ENCODE measurements around the gene PACRGL. TPM values are rescaled to one million over a fixed set of nuclear protein-coding genes. Genes with fewer than 3 reads are reported as not detected.

The PACRGL gene
- total RNA-seq, 1 donor from 2014 or later, result 15.2 TPM

GRCh38 chr4:20687864-20688263 is 12.4 kb upstream of the PACRGL start:
- H3K36me3 ChIP-seq, result no peaks in the 10 kb centered on the region
- H3K9me3 ChIP-seq, result no peaks in the 10 kb centered on the region
- ATAC-seq, result no peak
- no peak for TF ChIP-seq CTCF (IDR thresholded peaks at IDR 0.05)
- no peaks in the 10 kb centered on the region for H3K27me3 ChIP-seq (ENCODE audit: low read depth)
- DNase-seq, result no peak
- H3K4me3 ChIP-seq, result no peak overlapping the region
- H3K27ac ChIP-seq, result no peak overlapping the region
- intact Hi-C loops (cut with DNase I), result loop anchor here (10.0 kb wide), 1 partner anchor 263 kb away; no protein-coding TSS in a partner anchor
- H3K4me1 ChIP-seq, result no peaks in the 10 kb centered on the region

- TF ChIP-seq CTCF (IDR thresholded peaks at IDR 0.05), result no peak
- no peak overlapping the region for H3K27ac ChIP-seq
- H3K4me3 ChIP-seq, result no peak overlapping the region
- intact Hi-C loops (cut with DNase I), result no loop called here
- H3K9me3 ChIP-seq, result no peaks in the 10 kb centered on the region
- peaks cover 15% of the 10 kb centered on the region for H3K4me1 ChIP-seq
- peaks cover 7% of the 10 kb centered on the region for H3K27me3 ChIP-seq (ENCODE audit: low read depth)
- no peak for DNase-seq
- ATAC-seq, result no peak
- H3K36me3 ChIP-seq, result no peaks in the 10 kb centered on the region
Observed at GRCh38 chr4:20696815-20697214, 3.4 kb upstream of the PACRGL start.

GRCh38 chr4:20698382-20698781 is 1.9 kb upstream of the PACRGL start:
- no peaks in the 10 kb centered on the region for H3K36me3 ChIP-seq
- no peak overlapping the region for H3K27ac ChIP-seq
- H3K4me1 ChIP-seq, result peaks cover 15% of the 10 kb centered on the region
- no peak for ATAC-seq
- H3K27me3 ChIP-seq (ENCODE audit: low read depth), result peaks cover 7% of the 10 kb centered on the region
- H3K9me3 ChIP-seq, result no peaks in the 10 kb centered on the region
- H3K4me3 ChIP-seq, result no peak overlapping the region
- no peak for TF ChIP-seq CTCF (IDR thresholded peaks at IDR 0.05)
- no peak for DNase-seq
- intact Hi-C loops (cut with DNase I), result no loop called here

GRCh38 chr4:20698820-20699219 is 1.4 kb upstream of the PACRGL start:
- intact Hi-C loops (cut with DNase I), result no loop called here
- Histone ChIP-seq H3K4me1 (peaks cover 15% of the 10 kb centered on the region), H3K9me3 (no peaks in the 10 kb centered on the region), H3K27ac (no peak overlapping the region), H3K27me3 (ENCODE audit: low read depth) (peaks cover 7% of the 10 kb centered on the region), H3K36me3 (no peaks in the 10 kb centered on the region), H3K4me3 (no peak overlapping the region)
- no peak for DNase-seq
- TF ChIP-seq CTCF (IDR thresholded peaks at IDR 0.05), result no peak
- no peak for ATAC-seq

GRCh38 chr4:20711335-20711734 is 11.1 kb downstream of the PACRGL start:
- H3K36me3 ChIP-seq, result peaks cover 74% of the 10 kb centered on the region
- H3K4me3 ChIP-seq, result no peak overlapping the region
- H3K27me3 ChIP-seq (ENCODE audit: low read depth), result no peaks in the 10 kb centered on the region
- H3K4me1 ChIP-seq, result no peaks in the 10 kb centered on the region
- DNase-seq (no peak), ATAC-seq (no peak)
- H3K9me3 ChIP-seq, result no peaks in the 10 kb centered on the region
- intact Hi-C loops (cut with DNase I), result no loop called here
- no peak for TF ChIP-seq CTCF (IDR thresholded peaks at IDR 0.05)
- H3K27ac ChIP-seq, result no peak overlapping the region

- H3K36me3 ChIP-seq, result peaks cover 80% of the 10 kb centered on the region
- no peak for ATAC-seq
Observed at GRCh38 chr4:20723019-20723418, 22.8 kb downstream of the PACRGL start.

More at GRCh38 chr4:20723019-20723418, 22.8 kb downstream of the PACRGL start:
- no peak for DNase-seq
- Histone ChIP-seq H3K27me3 (ENCODE audit: low read depth) (no peaks in the 10 kb centered on the region), H3K27ac (no peak overlapping the region), H3K4me1 (no peaks in the 10 kb centered on the region), H3K4me3 (no peak overlapping the region), H3K9me3 (peaks cover 7% of the 10 kb centered on the region)
- intact Hi-C loops (cut with DNase I), result no loop called here
- TF ChIP-seq CTCF (IDR thresholded peaks at IDR 0.05), result no peak

Data from lower lobe of right lung (tissue), 2 donors.